HL-60 (cell line): ENCODE results near the gene ELMOD3.

ENCODE experiments used
- CTCF ChIP-seq: IDR thresholded peaks from one replicate; pipeline ENCODE4 v1.5.1; 2011; ENCODE audit warnings: low read length, control low read depth, inconsistent platforms; ENCODE audit not compliant: insufficient read depth
- GABPA ChIP-seq: IDR thresholded peaks from 2 replicates; pipeline ENCODE4 v1.6.1; 2012; ENCODE audit warnings: low read depth
- POLR2AphosphoS5 ChIP-seq: IDR thresholded peaks from 2 replicates; pipeline ENCODE4 v1.6.1; 2012; ENCODE audit warnings: low read depth

GRCh38 chr2:85421260-85422071, 66.9 kb downstream of the ELMOD3 start:
- no peak for TF ChIP-seq CTCF
- no peak for TF ChIP-seq GABPA
- no peak for TF ChIP-seq POLR2AphosphoS5
